Measurements from ENCODE around the gene GDF10. TPM values are rescaled to one million over a fixed set of nuclear protein-coding genes. Genes with fewer than 3 reads are reported as not detected.

The GDF10 gene
- total and polyA plus RNA-seq, 2 of the 8 experiments (the other 6 are each of a cell fraction or from before 2014, with no cell fraction given): 0.19 to 0.32 TPM

DNA sequence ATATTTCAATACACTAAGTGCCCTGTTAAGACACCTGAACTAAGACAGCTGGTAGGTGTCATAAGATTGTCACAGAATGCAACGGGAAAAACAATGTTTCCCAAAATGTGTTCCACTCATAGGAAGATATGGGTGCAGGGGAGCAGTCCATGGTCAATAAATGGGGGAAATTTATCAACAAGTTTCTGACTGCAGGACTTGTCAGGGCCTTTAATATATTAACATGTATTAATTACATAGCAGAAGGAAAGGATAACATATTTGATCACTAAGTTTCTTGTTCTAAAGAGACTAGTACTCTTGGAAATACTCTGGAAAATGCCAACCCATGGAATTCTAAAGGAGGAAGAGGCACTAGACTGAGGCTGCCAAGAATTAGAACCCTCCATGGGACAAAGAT lies 54.9 kb downstream of the GDF10 start:
- H3K18ac ChIP-seq (ENCODE audit: extremely low read depth, low read length): no peak overlapping the region
- H2BK15ac ChIP-seq (ENCODE audit: low read length): no peak overlapping the region
- H4K20me1 ChIP-seq (replicated peaks in 1 of 2; ENCODE audit: control insufficient read depth in 1 of 2, insufficient read depth in 2 of 2, low read length in 2 of 2): no peaks in the 10 kb centered on the region
- no peak overlapping the region for H3K14ac ChIP-seq (ENCODE audit: insufficient read length)
- 93% methylated on average over 1 of the region's 1 CpG; no CpG with 5 or more reads in 1 of the 2 experiments for WGBS, 2 experiments (ENCODE audit: extremely low coverage in 1 of 2, insufficient coverage in 1 of 2, insufficient read length in 1 of 2, insufficient replicate concordance in 2 of 2, low coverage in 1 of 2, low lambda C conversion rate in 2 of 2, missing lambda C conversion rate in 1 of 2)
- H3K4me2 ChIP-seq (ENCODE audit: insufficient read depth in 1 of 2, low read depth in 2 of 2, low read length in 2 of 2): no peak overlapping the region
- H3K9ac ChIP-seq (replicated peaks in 1 of 4; ENCODE audit: extremely low read depth in 1 of 4, low read depth in 3 of 4, low read length in 3 of 4): no peak overlapping the region
- no peaks in the 10 kb centered on the region for H3K79me2 ChIP-seq (ENCODE audit: control insufficient read depth in 1 of 2, insufficient read depth in 2 of 2, low read length in 2 of 2)
- H3K27ac ChIP-seq (ENCODE audit: low read depth, low read length): no peak overlapping the region
- H2BK5ac ChIP-seq (ENCODE audit: low read depth, low read length): no peak overlapping the region
- no peak overlapping the region for H2AFZ ChIP-seq (ENCODE audit: low read length)
- TF ChIP-seq, protein P1, sequence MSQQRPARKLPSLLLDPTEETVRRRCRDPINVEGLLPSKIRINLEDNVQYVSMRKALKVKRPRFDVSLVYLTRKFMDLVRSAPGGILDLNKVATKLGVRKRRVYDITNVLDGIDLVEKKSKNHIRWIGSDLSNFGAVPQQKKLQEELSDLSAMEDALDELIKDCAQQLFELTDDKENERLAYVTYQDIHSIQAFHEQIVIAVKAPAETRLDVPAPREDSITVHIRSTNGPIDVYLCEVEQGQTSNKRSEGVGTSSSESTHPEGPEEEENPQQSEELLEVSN (IDR thresholded peaks at IDR 0.05): no peak
- TF ChIP-seq TCF12 (IDR thresholded peaks at IDR 0.05; ENCODE audit: low read depth, low read length): no peak
- H3K4ac ChIP-seq (replicated peaks; ENCODE audit: insufficient read length, low read depth, low read length): no peak overlapping the region
- H2AK5ac ChIP-seq (ENCODE audit: low read depth, low read length): no peak overlapping the region
- ChIA-PET CTCF (ENCODE audit: partially characterized antibody) (interaction anchor here (0.8 to 3.0 kb wide), 6 partner anchors 9 to 362 kb away, joined by 3 to 15 read pairs (median 4); no protein-coding TSS in a partner anchor), POLR2A (ENCODE audit: partially characterized antibody) (no interaction called here)
- DNase-seq (ENCODE audit: low read depth in 1 of 2, low spot score in 2 of 2): no peak
- no peaks in the 10 kb centered on the region for H3K9me3 ChIP-seq (ENCODE audit: insufficient read depth in 2 of 2, low read depth in 1 of 2, low read length in 1 of 2)
- H4K91ac ChIP-seq (replicated peaks; ENCODE audit: insufficient read length, low read length): no peak overlapping the region
- no peaks in the 10 kb centered on the region for H3K23me2 ChIP-seq (ENCODE audit: low read depth, low read length)
- H2BK20ac ChIP-seq (ENCODE audit: low read length): no peak overlapping the region
- no peak overlapping the region for H4K5ac ChIP-seq (ENCODE audit: insufficient read length, low read depth, low read length)
- H3K36me3 ChIP-seq (ENCODE audit: control insufficient read depth in 2 of 4, insufficient read depth in 4 of 4, low read length in 3 of 4): no peaks in the 10 kb centered on the region
- no peaks in the 10 kb centered on the region; a peak in 1 of 7 replicates for H3K4me1 ChIP-seq (replicated peaks in 1 of 4; ENCODE audit: control insufficient read depth in 3 of 4, insufficient read depth in 4 of 4, low read length in 3 of 4)
- H3K56ac ChIP-seq (replicated peaks; ENCODE audit: insufficient read length, low read depth, low read length): no peak overlapping the region
- H2BK12ac ChIP-seq (ENCODE audit: low read depth, low read length): no peak overlapping the region
- H3K27me3 ChIP-seq (replicated peaks in 1 of 4; ENCODE audit: control insufficient read depth in 3 of 4, extremely low read depth in 1 of 4, insufficient read depth in 3 of 4, low read length in 3 of 4): no peaks in the 10 kb centered on the region; a peak in 1 of 7 replicates
- H3K79me1 ChIP-seq (ENCODE audit: low read depth, low read length): no peaks in the 10 kb centered on the region
- FAIRE-seq: no peak
- no peak overlapping the region for H2BK120ac ChIP-seq (replicated peaks; ENCODE audit: low read depth, low read length)
- H4K8ac ChIP-seq (ENCODE audit: extremely low read depth, insufficient read depth, low read length): no peak overlapping the region; the same call in 1 of the 2 replicates
- no peak overlapping the region for H3K4me3 ChIP-seq (ENCODE audit: extremely low read depth in 1 of 4, insufficient read depth in 2 of 4, low read depth in 3 of 4, low read length in 4 of 4)
- no peak overlapping the region for H3K23ac ChIP-seq (ENCODE audit: insufficient read length)
